Astrocyte (in vitro differentiated cells and primary cell): ENCODE data around the gene KRT82.
A peak's percentile ranks its signal among the peaks of the same experiment; 100 is the strongest.

Experiments used
- EZH2 ChIP-seq: IDR thresholded peaks from 2 replicates; pipeline ENCODE4 v1.6.1; 2012; ENCODE audit warnings: mild to moderate bottlenecking, low read length, inconsistent platforms; ENCODE audit not compliant: insufficient read depth
- TF ChIP-seq, protein P1 (sequence below): IDR thresholded peaks from 2 replicates; pipeline ENCODE4 v1.5.1; 2011; ENCODE audit warnings: low read depth, mild to moderate bottlenecking, inconsistent platforms, low read length, moderate library complexity; ENCODE audit not compliant: insufficient read depth

DNA sequence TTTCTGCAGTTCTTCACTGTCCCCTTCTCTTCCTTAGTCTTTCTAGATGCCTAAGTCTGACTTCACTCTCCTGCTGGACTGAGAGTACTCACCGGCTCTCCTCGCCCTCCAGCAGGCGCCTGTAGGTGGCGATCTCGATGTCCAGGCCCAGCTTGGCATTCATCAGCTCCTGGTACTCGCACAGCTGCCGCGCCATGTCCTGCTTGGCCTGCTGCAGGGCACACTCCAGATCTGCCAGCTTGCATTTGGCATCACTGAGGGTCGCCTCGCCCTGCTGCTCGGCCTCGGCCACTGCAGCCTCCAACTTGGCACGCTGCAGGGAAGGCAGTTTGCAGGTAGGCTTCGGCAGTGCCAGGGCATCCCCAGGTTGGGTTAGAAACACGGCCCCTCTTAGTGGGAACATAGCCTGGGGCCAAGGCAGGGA lies 25.9 kb downstream of the KRT82 start:
- TF ChIP-seq, protein P1, sequence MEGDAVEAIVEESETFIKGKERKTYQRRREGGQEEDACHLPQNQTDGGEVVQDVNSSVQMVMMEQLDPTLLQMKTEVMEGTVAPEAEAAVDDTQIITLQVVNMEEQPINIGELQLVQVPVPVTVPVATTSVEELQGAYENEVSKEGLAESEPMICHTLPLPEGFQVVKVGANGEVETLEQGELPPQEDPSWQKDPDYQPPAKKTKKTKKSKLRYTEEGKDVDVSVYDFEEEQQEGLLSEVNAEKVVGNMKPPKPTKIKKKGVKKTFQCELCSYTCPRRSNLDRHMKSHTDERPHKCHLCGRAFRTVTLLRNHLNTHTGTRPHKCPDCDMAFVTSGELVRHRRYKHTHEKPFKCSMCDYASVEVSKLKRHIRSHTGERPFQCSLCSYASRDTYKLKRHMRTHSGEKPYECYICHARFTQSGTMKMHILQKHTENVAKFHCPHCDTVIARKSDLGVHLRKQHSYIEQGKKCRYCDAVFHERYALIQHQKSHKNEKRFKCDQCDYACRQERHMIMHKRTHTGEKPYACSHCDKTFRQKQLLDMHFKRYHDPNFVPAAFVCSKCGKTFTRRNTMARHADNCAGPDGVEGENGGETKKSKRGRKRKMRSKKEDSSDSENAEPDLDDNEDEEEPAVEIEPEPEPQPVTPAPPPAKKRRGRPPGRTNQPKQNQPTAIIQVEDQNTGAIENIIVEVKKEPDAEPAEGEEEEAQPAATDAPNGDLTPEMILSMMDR, result peak; percentile 54
- TF ChIP-seq EZH2, result no peak
